Astrocyte (in vitro differentiated cells and primary cell): ENCODE data around the gene DIP2B.

Experiments used
- CTCF ChIP-seq: IDR thresholded peaks from 2 replicates; pipeline ENCODE4 v1.5.1; 2011; ENCODE audit warnings: low read depth, mild to moderate bottlenecking, inconsistent platforms, low read length, moderate library complexity; ENCODE audit not compliant: insufficient read depth
- EZH2 ChIP-seq: IDR thresholded peaks from 2 replicates; pipeline ENCODE4 v1.6.1; 2012; ENCODE audit warnings: mild to moderate bottlenecking, low read length, inconsistent platforms; ENCODE audit not compliant: insufficient read depth

- TF ChIP-seq CTCF: no peak
- TF ChIP-seq EZH2: no peak
These were observed 210.4 kb downstream of the DIP2B start for GRCh38 chr12:50715174-50715573.
